SW480 (cell line): ENCODE data around the gene MPV17L.
"Not testable (repeated sequence)": the region's sequence is repeated elsewhere in the genome, so short reads cannot be mapped to it uniquely, and the experiment has no call there.

Experiments used
- DNase-seq: peaks from one replicate; pipeline ENCODE4 v3.0.0-alpha.2; 2016; ENCODE audit warnings: low spot score

MPV17L gene

GRCh38 chr16:15452246-15452855 is 56.8 kb downstream of the MPV17L start:
- DNase-seq: no peak

- not testable (repeated sequence) for DNase-seq
Measured at GRCh38 chr16:15453296-15453695, 57.7 kb downstream of the MPV17L start.

DNA sequence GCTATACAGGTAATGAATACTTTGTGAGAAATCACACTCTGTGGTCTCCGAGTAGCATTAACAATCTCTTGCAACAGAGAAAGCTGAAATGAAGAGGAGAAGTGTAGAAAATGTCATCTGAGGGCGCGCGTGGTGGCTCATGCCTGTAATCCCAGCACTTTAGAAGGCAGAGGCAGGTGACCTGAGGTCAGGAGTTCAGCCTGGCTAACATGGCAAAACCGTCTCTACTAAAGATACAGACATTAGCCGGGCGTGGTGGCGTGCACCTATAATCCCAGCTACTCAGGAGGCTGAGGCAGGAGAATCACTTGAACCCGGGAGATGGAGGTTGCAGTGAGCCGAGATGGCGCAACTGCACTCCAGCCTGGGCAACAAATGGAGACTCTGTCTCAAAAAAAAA is 59.4 kb downstream of the MPV17L start:
- DNase-seq: not testable (repeated sequence)

- DNase-seq: no peak
Measured at GRCh38 chr16:15457400-15457799, 61.8 kb downstream of the MPV17L start.

- DNase-seq: peak; percentile 14
Measured at GRCh38 chr16:15457958-15458357, 62.4 kb downstream of the MPV17L start.

DNA sequence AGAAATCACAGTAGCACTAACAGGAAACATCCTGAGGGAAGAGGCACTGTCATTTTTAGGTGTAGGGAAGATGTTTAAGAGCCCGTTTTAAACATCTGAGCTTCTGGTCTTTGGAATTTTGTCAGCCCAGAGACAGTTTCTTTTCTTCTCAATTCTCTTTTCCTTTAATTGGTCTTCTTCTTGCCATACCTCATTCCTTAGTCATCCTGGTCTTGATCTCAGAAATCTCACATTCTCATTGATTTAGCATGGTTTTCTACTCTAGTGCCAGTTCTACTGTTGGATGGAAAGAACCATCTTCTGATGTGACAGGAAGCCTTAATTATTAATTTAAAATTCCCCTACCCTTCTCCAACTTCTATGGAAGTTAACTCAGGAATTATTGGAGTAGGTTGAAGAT is 64.2 kb downstream of the MPV17L start:
- DNase-seq: no peak

DNA sequence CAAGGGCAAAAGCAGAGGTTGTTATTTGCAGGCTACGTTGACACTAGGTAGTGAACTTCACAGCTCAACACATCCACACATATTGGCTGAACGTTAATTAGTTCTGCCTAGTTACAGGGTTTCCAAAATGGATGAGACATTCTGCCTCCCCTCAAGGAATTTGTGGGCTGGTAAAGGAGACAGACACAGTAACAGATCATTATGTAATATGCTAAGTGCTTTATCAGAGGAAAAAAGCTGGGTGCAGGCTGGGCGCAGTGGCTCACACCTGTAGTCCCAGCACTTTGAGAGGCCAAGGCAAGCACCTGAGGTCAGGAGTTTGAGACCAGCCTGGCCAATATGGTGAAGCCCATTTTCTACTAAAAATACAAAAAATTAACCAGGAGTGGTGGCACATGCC is 65.0 kb downstream of the MPV17L start:
- no peak for DNase-seq

GRCh38 chr16:15461376-15461775 is 65.8 kb downstream of the MPV17L start:
- no peak for DNase-seq
